T-helper 2 cell treated with Interferon-gamma antibody and Interleukin-4, amounts not matched to agents 5 μg/mL and 100 μg/mL, for 36 hours (primary cell): ENCODE measurements around the gene HINT1.

Experiments used
- DNase-seq: peaks from one replicate; pipeline ENCODE4 v3.0.0; 2021; ENCODE audit warnings: low spot score
- H3K27ac Mint-ChIP-seq: one replicate; pipeline ENCODE4 v1.8.0; 2021; ENCODE audit warnings: mild to moderate bottlenecking, mixed read lengths
- H3K27me3 Mint-ChIP-seq: one replicate; pipeline ENCODE4 v1.8.0; 2021; ENCODE audit warnings: low read depth, mixed read lengths
- H3K36me3 Mint-ChIP-seq: one replicate; pipeline ENCODE4 v1.8.0; 2021; ENCODE audit warnings: low read depth, mixed read lengths
- H3K4me1 Mint-ChIP-seq: one replicate; pipeline ENCODE4 v1.8.0; 2021; ENCODE audit warnings: low read depth, mixed read lengths
- H3K4me3 Mint-ChIP-seq: one replicate; pipeline ENCODE4 v1.8.0; 2022; ENCODE audit warnings: mild to moderate bottlenecking, moderate library complexity, mixed read lengths
- H3K9me3 Mint-ChIP-seq: one replicate; pipeline ENCODE4 v1.8.0; 2021; ENCODE audit warnings: mixed read lengths

The HINT1 gene

DNA sequence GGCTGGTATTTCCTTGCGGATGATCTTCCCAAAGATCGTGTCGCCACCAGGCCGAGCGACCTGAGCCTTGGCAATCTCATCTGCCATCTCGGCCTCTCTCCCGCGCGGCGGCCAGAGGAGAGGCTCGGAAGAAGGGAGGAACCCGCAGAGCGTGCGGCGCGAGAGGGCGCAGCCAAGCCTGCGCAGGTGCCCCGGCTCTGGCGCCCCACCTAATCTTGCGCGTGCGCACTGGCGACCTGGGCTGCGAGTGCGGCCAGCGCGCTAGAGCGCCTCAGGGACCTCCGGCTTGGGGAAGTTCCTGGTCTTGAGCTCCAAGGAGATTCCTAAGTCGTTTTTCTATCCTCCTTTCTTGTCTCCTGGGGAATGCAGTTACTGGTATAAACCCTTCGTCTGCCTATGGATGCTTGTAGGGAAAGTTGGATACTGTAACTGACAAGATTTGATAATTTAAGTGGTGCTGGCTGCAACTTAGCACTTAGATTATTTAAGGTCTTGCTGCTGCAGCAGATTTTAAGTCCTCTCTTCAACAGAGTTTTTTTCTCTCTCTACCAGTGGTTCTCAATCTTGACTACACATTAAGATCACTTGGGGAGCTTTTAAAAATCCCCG is at the start of gene HINT1:
Gene HINT1 (minus strand): TSS at position 138 of the 609 bp plus-strand sequence. CDS start 51 bp downstream, at position 87.
- Mint-ChIP-seq H3K27ac (peak within 1 kb of the TSS; percentile 98), H3K27me3 (no peaks in the 10 kb centered on the region), H3K4me1 (peaks cover 36% of the 10 kb centered on the region), H3K36me3 (peaks cover 40% of the 10 kb centered on the region), H3K9me3 (no peaks in the 10 kb centered on the region), H3K4me3 (peak within 1 kb of the TSS; percentile 96)
- peak; percentile 96 for DNase-seq

DNA sequence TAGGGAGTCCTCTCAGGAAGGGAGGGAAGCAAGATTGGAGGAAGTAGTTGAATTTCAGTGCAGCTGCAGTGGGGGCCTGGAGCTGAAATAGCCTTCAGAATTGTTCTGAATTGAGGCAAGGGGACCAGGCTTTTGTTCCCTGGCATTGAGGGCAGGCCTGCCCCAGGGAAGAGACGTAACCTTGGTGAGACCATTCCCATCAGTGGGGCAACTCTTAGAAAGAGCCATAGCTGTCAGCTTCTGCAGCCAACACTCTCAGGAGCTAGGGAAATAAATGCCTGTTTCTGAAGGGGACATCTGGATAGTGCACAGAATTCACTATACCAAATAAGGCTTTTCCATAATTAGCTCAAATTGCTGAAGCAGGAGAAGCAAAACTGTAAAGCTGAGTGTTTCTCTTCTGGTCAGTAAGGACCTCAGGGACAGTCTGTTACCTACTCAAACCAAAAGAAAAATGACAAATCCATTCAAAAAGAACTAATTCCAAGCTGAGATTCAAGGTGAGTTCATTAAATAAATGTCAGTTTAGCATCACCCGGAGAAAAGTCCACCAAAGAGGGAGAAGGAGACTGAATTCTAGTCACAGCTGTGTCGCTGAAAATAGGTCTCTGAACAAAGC is 49.7 kb upstream of the HINT1 start:
- Mint-ChIP-seq H3K36me3 (peaks cover 13% of the 10 kb centered on the region), H3K4me1 (peaks cover 48% of the 10 kb centered on the region), H3K9me3 (no peaks in the 10 kb centered on the region), H3K27ac (peak overlapping the region; percentile 9), H3K27me3 (no peaks in the 10 kb centered on the region), H3K4me3 (peak overlapping the region; percentile 9)
- DNase-seq, result no peak

DNA sequence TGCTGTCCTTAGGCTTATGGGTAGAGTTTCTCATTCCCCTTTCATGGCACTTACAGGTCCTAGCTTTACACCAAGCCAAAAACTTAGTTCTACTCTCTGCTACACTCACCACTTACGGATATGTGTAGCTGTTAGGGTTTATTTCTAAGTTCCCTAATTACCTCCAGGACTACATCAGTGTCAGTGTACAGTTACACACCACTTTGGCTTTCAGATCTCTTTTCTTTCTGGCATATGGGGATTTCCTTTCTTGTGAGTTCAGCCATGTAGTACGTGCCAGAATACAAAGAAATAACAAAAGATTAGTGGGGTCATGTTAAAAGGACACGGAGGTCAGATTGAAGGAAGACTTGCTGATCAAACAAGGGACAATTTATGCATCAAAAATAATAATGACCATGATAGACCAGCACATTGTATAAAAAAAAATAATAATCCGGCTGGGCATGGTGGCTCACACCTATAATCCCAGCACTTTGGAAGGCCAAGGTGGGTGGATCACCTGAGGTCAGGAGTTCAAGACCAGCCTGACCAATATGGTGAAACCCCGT is 47.5 kb upstream of the HINT1 start:
- H3K27ac Mint-ChIP-seq, result peak overlapping the region; percentile 65

DNA sequence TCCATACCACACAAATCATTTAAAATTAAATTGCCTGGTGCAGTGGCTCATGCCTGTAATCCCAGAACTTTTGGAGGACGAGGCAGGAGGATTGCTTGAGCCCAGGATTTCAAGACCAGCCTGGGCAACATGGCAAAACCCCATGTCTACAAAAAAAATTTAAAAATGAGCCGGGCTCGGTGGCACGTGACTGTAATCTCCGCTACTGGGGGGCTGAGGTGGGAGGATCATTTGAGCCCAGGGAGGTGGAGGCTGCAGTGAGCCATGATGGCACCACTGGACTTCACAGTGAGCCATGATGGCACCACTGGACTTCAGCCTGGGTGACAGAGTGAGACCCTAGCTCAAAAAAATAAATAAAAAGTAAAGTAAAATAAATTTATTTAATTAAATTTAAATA is 46.6 kb upstream of the HINT1 start:
- no peaks in the 10 kb centered on the region for H3K9me3 Mint-ChIP-seq
- no peaks in the 10 kb centered on the region for H3K27me3 Mint-ChIP-seq
- no peak overlapping the region for H3K4me3 Mint-ChIP-seq
- DNase-seq, result no peak
- peaks cover 7% of the 10 kb centered on the region for H3K36me3 Mint-ChIP-seq
- peak overlapping the region; percentile 22 for H3K27ac Mint-ChIP-seq
- H3K4me1 Mint-ChIP-seq, result peaks cover 55% of the 10 kb centered on the region

More for the DNA sequence above, 47.5 kb upstream of the HINT1 start:
- Mint-ChIP-seq H3K4me1 (peaks cover 48% of the 10 kb centered on the region), H3K9me3 (no peaks in the 10 kb centered on the region), H3K4me3 (peak overlapping the region; percentile 10), H3K27me3 (no peaks in the 10 kb centered on the region), H3K36me3 (peaks cover 8% of the 10 kb centered on the region)
- DNase-seq, result no peak

DNA sequence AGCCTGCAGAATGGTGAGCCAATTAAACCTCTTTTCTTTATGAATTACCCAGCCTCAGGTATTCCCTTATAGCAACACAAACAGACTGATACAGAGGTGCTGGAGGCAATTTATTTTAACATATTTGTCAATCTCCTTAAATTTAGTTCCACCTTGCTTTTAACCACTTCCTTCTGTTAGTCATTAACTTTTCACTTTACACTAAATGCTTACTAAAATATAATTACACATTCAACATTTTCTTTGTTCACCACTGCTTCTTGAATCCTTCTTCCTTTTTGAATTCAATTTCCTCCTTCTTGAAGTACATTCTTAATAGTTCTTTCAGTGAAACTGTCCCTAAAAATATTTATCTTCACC is 45.1 kb upstream of the HINT1 start:
- no peak for DNase-seq
- Mint-ChIP-seq H3K9me3 (no peaks in the 10 kb centered on the region), H3K4me3 (peak overlapping the region; percentile 84), H3K27ac (peak overlapping the region; percentile 93), H3K27me3 (no peaks in the 10 kb centered on the region), H3K4me1 (peaks cover 52% of the 10 kb centered on the region), H3K36me3 (peaks cover 10% of the 10 kb centered on the region)

DNA sequence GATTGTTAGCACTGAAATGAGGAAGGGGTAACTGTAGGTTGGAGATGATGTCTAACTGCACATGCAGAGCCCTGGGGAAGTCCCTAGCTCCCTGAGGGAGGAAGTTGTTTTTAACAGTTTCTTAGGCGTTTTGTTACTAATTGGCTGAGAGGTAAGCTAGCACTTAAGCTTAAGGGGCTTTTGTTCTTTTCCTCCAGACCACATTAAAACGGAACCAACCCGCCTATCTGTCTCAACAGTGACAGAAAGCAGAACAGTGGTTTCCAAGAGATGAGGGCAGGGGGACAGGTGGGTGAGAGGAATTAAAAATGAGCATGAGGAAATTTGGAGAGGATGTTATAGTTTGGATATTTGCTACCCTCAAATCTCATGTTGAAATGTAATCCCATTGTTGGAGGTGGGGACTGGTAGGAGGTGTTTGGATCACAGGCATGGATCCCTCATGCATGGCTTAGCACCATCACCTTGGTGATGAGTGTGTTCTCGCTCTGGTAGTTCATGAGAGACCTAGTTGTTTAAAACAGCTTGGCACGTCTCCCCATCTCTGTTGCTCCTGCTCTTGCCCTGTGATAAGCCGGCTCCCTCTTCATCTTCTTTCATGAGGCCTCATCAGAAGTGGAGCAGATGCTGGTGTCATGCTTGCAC is 44.6 kb upstream of the HINT1 start:
- Mint-ChIP-seq H3K9me3 (no peaks in the 10 kb centered on the region), H3K27ac (peak overlapping the region; percentile 93), H3K36me3 (peaks cover 10% of the 10 kb centered on the region), H3K4me1 (peaks cover 48% of the 10 kb centered on the region), H3K4me3 (peak overlapping the region; percentile 84), H3K27me3 (no peaks in the 10 kb centered on the region)
- DNase-seq, result peak; percentile 48

DNA sequence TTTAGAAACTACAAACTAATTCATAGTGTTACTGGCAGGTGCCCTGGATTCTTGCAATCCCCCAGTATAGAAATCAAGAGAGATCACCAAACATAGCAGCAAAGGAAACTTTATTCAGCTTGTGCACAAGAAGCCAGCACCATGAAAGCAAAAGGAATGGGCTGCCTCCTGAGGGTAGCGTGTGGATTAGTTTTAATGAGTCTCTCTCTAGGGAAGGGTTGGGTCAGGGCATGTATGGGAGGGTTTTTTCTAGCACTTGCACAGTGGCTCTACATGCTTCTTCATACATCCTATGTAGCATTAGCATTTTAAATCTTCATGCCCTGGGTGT is 44.1 kb upstream of the HINT1 start:
- Mint-ChIP-seq H3K36me3 (peaks cover 7% of the 10 kb centered on the region), H3K4me3 (peak overlapping the region; percentile 84), H3K4me1 (peaks cover 44% of the 10 kb centered on the region), H3K27me3 (no peaks in the 10 kb centered on the region), H3K9me3 (no peaks in the 10 kb centered on the region), H3K27ac (peak overlapping the region; percentile 93)
- DNase-seq, result no peak

DNA sequence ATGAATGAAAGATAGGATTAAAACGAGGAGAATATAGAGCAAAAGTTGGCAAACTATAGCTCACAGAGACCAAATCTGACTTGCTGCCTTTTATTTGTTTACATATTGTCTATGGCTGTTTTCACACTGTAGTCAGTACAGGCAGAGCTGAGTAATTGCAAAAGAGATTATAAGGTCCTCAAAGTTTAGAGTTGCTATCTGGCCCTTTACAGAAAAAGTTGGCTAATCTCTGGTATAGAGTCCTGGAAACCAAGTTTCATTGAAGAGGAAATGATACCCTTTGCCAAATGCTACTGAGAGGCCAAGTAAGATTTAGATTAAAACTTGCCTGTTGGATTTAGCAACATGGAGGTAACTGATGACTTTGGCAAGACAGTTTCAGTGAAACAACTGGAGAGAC is 41.7 kb upstream of the HINT1 start:
- Mint-ChIP-seq H3K4me1 (peaks cover 35% of the 10 kb centered on the region), H3K36me3 (peaks cover 3% of the 10 kb centered on the region), H3K9me3 (no peaks in the 10 kb centered on the region), H3K27me3 (no peaks in the 10 kb centered on the region), H3K4me3 (no peak overlapping the region), H3K27ac (no peak overlapping the region)
- no peak for DNase-seq

DNA sequence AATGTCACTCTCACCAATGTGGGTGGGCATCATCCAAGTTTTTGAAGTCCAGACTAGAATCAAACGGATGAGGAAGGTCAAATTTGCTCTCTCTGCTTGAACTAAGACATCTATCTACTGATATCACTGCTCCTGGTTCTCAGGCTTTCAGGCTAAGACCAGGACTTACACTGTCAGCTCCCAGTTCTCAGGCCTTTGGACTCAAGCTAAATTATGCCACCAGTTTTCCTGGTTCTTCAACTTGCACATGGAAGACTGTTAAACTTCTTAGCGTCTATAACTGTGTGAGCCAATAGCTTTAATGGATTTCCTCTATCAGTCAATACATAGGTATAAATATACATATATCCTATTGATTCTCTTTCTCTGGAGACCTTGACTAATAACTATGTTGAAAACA is 41.0 kb upstream of the HINT1 start:
- no peak for DNase-seq
- Mint-ChIP-seq H3K9me3 (no peaks in the 10 kb centered on the region), H3K27ac (no peak overlapping the region), H3K36me3 (peaks cover 3% of the 10 kb centered on the region), H3K4me3 (no peak overlapping the region), H3K27me3 (no peaks in the 10 kb centered on the region), H3K4me1 (peaks cover 32% of the 10 kb centered on the region)

DNA sequence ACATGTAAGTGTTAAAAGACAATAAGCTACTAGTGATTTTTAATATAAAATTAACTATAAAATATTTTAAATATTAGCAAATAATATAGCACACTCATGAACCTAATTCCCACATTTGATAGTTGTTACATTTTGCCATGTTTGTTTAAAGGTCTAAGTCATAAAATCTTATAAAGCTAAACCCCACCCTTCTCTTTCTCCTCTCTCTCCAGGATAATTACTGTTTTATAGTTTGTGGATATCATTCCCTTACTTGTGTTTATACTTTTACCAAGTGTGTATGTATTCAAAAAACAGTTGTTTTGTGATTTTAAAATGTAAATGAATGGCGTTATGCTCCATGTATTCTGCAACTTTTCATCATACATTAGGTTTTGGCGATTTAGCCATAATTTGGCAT is 39.9 kb upstream of the HINT1 start:
- no peak for DNase-seq
- no peak overlapping the region for H3K27ac Mint-ChIP-seq
- peaks cover 21% of the 10 kb centered on the region for H3K4me1 Mint-ChIP-seq
- no peak overlapping the region for H3K4me3 Mint-ChIP-seq
- H3K36me3 Mint-ChIP-seq, result peaks cover 7% of the 10 kb centered on the region
- no peaks in the 10 kb centered on the region for H3K9me3 Mint-ChIP-seq
- no peaks in the 10 kb centered on the region for H3K27me3 Mint-ChIP-seq

DNA sequence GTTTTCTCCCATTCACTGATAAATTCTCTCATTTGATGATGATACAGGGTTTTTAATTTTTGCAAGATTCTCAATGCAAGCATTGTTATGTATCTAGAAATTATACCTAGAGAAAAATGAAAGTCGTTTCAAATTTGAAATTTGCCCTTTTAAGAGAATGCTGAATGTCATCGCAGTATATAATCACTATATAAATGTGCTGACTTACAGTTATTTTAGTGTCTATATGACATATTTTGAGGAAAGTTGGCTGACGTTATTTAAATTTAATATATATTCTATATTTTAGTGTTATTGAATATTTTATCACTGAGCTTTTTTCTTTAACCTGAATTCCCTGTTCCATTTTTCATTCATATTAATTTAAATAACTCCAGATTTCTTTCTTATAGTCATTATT is 35.5 kb upstream of the HINT1 start:
- H3K27me3 Mint-ChIP-seq, result no peaks in the 10 kb centered on the region

DNA sequence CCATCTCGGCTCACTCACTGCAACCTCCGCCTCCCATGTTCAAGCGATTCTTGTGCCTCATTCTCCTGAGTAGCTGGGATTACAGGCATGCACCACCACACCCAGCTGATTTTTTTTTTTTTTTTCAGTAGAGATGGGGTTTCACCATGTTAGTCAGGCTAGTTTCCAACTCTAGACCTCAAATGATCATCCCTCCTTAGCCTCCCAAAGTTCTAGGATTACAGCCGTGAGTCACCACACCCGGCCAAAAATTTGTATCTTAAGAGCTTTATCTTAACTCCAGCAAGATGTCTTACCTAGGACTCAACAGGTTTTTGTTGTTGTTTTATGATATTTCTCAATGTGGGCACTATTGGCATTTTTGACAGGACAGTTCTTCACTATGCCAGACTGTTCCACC is 33.6 kb upstream of the HINT1 start:
- H3K4me3 Mint-ChIP-seq, result no peak overlapping the region

More for the DNA sequence above, 35.5 kb upstream of the HINT1 start:
- peaks cover 9% of the 10 kb centered on the region for H3K36me3 Mint-ChIP-seq
- no peak overlapping the region for H3K27ac Mint-ChIP-seq
- H3K4me1 Mint-ChIP-seq, result peaks cover 3% of the 10 kb centered on the region
- DNase-seq, result no peak
- no peaks in the 10 kb centered on the region for H3K9me3 Mint-ChIP-seq
- no peak overlapping the region for H3K4me3 Mint-ChIP-seq

DNA sequence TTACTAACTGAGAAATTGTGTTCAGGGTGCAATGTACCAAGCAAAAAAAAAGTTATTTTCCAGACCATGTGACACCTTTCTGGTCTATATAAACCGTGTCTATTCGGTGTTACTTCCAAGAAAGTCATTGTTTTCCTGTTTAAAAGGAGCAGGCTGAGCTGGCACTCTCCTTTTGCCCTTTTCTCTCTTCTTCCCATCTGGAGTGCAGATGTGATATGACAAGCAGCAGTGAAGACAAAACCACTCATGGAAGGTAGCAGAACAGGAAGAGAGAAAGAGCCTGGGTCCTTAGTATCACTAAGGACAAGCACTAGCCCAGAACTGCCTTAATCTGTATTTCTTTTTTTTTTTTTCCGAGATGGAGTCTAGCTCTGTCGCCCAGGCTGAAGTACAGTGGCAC is 31.3 kb upstream of the HINT1 start:
- Mint-ChIP-seq H3K27me3 (no peaks in the 10 kb centered on the region), H3K9me3 (no peaks in the 10 kb centered on the region), H3K4me3 (no peak overlapping the region), H3K27ac (no peak overlapping the region), H3K4me1 (peaks cover 5% of the 10 kb centered on the region), H3K36me3 (peaks cover 10% of the 10 kb centered on the region)
- no peak for DNase-seq

More for the DNA sequence above, 33.6 kb upstream of the HINT1 start:
- no peak overlapping the region for H3K27ac Mint-ChIP-seq
- DNase-seq, result no peak
- H3K9me3 Mint-ChIP-seq, result no peaks in the 10 kb centered on the region
- H3K4me1 Mint-ChIP-seq, result peaks cover 5% of the 10 kb centered on the region
- H3K27me3 Mint-ChIP-seq, result no peaks in the 10 kb centered on the region
- H3K36me3 Mint-ChIP-seq, result peaks cover 9% of the 10 kb centered on the region

DNA sequence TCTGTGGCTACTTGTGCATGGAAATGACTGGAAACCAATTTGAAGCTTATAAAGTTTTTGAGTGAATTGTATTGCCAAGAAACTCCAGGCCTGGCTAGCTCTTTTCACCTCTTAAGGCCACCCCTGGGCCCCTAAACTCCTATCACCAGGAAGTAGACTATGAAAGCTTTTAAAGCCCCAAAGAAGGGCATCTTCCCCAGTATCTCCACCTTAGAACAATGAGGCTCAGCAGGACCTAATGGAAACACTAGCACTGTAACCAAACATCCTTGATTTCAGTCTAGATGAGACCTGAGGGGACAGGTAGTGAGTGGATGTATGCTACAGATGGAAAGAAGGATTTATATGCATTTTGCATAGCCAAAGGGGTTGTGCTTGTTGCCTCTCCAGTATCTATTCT is 30.6 kb upstream of the HINT1 start:
- Mint-ChIP-seq H3K4me1 (peaks cover 5% of the 10 kb centered on the region), H3K27me3 (no peaks in the 10 kb centered on the region), H3K9me3 (no peaks in the 10 kb centered on the region), H3K27ac (no peak overlapping the region), H3K36me3 (peaks cover 10% of the 10 kb centered on the region), H3K4me3 (no peak overlapping the region)
- no peak for DNase-seq
